ENCODE results near the gene RPAP3.

RPAP3 gene
- 35.9 to 36.1 reads per million in 2 donors for total RNA-seq

DNA sequence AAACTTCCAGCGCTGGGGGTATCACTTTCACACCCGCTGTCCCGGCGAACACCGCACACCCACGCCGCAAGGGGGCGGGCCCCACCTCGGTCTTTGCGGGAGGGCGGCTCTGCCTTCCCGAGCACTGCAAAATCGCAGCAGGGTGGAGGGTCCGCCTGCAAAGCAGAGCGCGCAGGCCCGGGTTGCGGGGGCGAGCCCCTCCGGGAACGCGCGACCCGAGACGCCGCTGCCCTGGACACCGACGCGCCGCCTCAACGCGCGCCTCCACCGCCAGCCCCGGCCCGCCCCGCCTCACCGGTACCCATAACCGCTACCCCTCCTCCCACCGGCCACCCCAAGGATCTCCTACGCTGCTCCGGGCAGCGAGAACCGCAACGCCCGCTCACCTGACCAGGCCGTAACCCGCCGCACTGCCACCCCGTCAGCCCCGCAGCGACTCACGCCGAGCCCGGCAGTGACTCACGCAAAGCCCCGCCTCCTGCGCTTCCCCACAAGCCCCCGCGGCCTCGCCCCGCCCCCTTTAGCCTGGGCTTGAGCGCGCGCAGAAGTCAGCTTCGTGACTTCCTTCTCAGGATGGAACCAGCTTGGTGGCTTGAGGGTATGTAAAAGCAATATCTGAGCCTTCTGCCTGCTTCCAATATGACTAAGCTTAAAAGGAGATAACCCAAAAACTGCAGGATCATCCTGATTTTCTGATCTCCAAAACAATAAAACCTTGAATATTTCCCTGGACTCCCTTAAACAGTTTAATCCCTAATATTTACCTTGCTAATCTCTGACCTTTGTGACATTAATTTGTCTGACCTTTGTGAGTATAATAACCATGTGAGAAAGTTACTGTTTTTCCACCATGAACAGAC, at the start of gene RPAP3:
TSS of gene RPAP3 (minus strand) at position 465 of the 860 bp plus-strand sequence. CDS start 3,190 bp downstream, outside the sequence.
- DNase-seq, result peak; percentile 92

- no peak for DNase-seq
These were observed 49.1 kb upstream of the RPAP3 start for GRCh38 chr12:47754881-47755280.

DNA sequence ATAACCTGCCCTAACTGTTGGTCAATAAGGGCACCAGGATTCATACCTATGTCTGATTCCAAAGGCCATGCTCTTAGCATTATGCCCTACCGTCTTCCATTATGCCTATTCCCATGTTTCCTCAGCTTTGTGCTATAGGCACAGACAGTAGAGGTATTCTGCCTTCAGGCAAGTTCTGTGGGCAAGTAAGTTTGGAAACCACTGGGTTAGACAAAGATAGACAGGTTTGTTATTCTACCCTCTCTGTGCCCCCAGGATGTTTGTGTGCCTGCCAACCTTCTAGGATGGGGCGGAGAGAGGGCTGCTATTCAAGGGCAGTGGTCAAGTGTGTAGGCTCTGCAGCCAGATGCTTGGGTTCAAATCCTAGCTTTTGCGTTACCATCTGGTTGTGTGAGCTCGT, 48.3 kb upstream of the RPAP3 start:
- no peak for DNase-seq

- no peak for DNase-seq
These were observed 47.5 kb upstream of the RPAP3 start for GRCh38 chr12:47753021-47754001.

DNA sequence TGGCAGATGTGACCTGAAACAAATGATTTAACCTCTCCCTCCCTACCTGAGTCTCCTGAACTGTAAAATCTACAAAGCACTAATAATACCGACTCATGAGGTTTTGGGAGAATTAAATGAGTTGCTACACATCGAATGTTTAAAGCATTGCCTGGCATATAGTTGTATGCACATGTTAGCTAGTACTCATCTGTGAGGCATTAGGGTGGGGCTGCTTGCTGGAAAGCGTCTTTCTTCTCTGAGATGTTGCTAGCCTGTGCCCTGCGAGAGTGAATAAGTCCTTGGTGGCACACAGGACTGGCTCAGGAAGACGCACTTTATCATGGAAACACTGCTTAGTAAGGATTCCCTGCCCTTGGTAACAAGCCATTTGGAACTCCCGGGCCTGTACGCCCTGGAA, 46.7 kb upstream of the RPAP3 start:
- no peak for DNase-seq

DNA sequence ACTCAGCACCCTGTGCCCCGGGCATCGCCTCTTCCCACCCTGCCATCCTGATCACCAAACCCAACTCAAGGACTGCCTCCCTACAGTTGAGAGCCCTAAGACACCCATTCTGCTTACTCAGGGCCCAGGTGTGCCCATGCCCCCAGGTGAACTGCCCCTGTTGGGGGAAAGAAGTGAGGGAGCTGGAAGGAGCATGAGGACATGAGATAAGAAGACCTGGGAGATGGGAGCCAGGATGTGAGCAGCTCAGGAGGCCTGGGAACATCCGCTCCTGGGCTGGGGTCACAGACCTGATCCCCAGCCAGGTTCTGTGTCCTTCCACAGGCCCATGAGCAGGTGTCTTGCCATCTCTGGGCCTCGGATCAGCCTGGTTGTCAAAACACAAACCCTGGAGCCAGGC, 46.3 kb upstream of the RPAP3 start:
- no peak for DNase-seq

- DNase-seq, result no peak
These were observed 45.7 kb upstream of the RPAP3 start for GRCh38 chr12:47751561-47751960.

- no peak for DNase-seq
These were observed 45.2 kb upstream of the RPAP3 start for GRCh38 chr12:47750916-47751470.

GRCh38 chr12:47750229-47750798, 44.5 kb upstream of the RPAP3 start:
- DNase-seq, result no peak

- no peak for DNase-seq
These were observed 43.1 kb upstream of the RPAP3 start for GRCh38 chr12:47748899-47749298.

- no peak for DNase-seq
These were observed 42.6 kb upstream of the RPAP3 start for GRCh38 chr12:47748507-47748828.

- no peak for DNase-seq
These were observed 42.0 kb upstream of the RPAP3 start for GRCh38 chr12:47747596-47748506.

- no peak for DNase-seq
These were observed 41.3 kb upstream of the RPAP3 start for GRCh38 chr12:47747126-47747525.

DNA sequence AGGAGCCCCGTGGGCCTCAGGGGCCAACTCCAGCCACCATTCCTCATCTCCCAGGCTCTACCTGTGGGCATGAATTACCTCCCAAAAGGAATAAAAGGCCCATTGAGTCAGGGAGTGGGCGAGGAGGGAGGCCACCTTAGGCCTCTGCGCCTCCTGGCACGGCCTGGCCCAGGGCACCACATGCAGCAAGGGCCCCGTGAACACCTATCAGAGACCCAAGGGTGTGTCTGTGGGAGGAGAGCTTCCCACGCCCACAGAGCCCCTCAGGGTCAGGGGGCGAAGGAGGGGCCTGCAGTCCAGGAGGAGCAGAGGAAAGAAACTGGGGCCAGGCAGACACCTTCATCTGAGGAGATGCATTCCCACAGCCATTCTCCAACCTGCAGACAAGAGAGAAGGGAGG, 40.7 kb upstream of the RPAP3 start:
- no peak for DNase-seq

DNA sequence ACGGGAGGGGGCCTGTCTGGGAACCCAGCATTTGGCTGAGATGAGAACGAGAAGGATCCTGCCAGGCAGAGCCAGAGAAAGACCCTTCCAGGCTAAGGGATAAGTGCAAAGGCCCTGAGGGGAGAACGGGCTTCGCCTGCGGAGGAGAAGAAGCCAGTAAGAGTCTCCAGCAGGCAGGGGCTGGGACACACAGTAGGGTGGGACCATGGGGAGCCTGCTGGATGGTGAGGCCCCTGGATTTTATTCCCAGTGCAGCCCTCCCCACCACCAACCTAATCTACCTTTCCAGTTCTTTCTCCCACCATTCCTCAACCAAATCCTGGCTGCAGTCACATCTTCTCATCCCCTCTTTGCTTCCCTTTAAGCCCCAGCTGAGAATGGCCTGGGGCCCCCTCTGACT, 40.2 kb upstream of the RPAP3 start:
- no peak for DNase-seq

DNA sequence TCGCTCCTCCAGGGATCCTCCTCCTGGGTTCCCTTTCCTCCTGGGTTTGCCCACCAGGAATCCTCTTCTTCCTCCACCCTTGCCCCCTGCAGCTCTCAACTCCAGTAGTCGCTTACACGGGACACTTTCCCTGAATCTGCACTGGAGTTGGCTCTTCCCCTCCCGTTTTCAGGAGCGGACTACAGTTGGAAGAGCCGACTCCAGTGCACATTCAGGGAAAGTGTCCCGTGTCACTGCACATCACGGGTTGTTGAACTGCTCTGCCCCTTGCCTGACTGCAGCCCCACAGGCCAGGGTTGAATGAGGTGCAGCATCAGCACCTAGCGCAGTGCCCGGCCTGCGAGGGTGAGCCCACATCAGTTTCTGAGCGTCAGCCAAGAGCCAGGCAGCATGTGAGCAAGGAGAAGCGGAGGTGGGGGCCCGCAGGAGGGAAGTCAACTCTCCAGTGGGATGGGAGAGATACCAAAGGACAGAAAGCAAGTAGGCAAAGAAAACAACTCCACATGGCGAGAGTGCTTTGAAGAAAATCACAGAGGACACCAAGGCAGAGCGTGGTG, 39.7 kb upstream of the RPAP3 start:
- DNase-seq, result no peak

- DNase-seq, result no peak
These were observed 39.1 kb upstream of the RPAP3 start for GRCh38 chr12:47744778-47745436.

GRCh38 chr12:47744005-47744651, 38.3 kb upstream of the RPAP3 start:
- no peak for DNase-seq

DNA sequence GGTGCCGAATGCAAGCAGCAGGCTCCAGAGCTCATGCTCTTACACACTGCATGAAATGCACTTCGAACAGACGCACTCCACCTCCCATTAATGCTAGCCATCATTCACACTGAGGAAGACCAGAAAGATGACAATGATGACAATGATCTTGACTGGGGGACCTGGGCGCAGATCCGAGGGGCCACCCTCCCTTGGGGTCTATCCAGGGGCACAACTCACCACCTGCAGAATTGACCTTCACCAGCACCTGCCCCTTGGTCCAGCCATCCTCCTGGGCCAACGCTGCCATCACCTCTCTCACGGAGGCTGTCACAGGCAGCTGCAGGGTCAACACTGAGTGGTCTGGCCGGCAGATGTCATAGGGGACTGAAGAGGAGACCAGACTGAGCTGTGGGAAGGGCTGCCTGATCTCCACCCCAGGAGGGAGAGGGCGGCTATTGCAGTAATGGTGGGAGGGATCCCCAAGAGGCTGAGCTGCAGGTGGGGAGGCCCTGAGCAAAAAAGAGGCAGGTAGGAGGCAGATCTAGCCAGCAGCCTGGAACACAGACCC, 37.6 kb upstream of the RPAP3 start:
- DNase-seq, result no peak

GRCh38 chr12:47742253-47742825, 36.5 kb upstream of the RPAP3 start:
- DNase-seq, result peak; percentile 15
